ENCODE data around the gene OR4D2. TPM values are rescaled to one million over a fixed set of nuclear protein-coding genes. Genes with fewer than 3 reads are reported as not detected.

Gene OR4D2
- total and polyA plus RNA-seq, 8 donors = not detected

- no peaks in the 10 kb centered on the region for H3K36me3 ChIP-seq
- no peak overlapping the region for H3K27ac ChIP-seq
- FAIRE-seq = no peak
- H3K4me1 ChIP-seq = no peaks in the 10 kb centered on the region
- no peak for TF ChIP-seq CTCF (IDR thresholded peaks at IDR 0.05)
- no peak overlapping the region for H3K4me3 ChIP-seq
- intact Hi-C loops (cut with DNase I) = no loop called here
- no peaks in the 10 kb centered on the region for H3K9me3 ChIP-seq
- no peak for ATAC-seq
- no peak for DNase-seq
- no peaks in the 10 kb centered on the region for H3K27me3 ChIP-seq
- 55 to 58% methylated on average over 4 of the region's 4 CpGs for WGBS, 2 donors
Observed at GRCh38 chr17:58170622-58171021, 3.8 kb downstream of the OR4D2 start.

DNA sequence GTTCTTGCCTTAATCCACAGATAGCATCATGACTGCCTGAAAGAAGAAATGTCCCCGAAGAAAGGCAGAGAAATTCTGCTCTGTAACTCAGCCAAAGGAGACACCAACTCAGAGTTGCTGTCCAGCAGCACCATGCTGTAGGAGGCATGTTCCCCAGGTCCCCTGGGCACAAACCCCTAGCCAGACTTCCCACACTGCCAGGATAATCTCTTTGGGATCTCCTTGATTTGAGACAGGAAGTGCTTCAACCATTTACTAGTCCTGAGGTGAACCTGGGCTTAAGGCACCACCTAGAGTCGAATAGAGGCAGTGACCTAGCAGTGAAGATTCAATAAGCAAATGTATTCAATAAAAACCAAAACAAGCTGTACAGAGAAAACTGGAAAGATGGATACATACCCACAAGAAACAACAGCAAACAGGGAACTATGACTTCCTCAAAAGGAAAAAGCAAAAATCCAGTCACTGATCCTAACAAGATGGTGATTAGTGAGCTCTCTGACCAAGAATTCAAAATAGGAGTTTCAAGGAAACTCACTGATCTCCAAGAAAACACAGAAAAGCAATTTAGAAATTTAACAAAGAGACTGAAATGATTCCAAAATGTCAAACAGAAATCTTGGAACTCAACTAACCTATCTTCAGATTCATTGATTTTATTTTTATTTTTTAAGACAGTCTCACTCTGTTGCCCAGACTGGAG lies 5.7 kb downstream of the OR4D2 start:
- no peaks in the 10 kb centered on the region for H3K36me3 ChIP-seq
- 33 to 47% methylated on average over 2 of the region's 2 CpGs for WGBS, 2 donors
- H3K4me1 ChIP-seq = no peaks in the 10 kb centered on the region
- no peak for TF ChIP-seq CTCF (IDR thresholded peaks at IDR 0.05)
- no peak overlapping the region for H3K27ac ChIP-seq
- DNase-seq (no peak), ATAC-seq (peak in 1 of 4 donors; percentile 46), FAIRE-seq (no peak)
- H3K4me3 ChIP-seq = no peak overlapping the region
- intact Hi-C loops (cut with DNase I) = no loop called here
- H3K9me3 ChIP-seq = no peaks in the 10 kb centered on the region
- no peaks in the 10 kb centered on the region for H3K27me3 ChIP-seq

DNA sequence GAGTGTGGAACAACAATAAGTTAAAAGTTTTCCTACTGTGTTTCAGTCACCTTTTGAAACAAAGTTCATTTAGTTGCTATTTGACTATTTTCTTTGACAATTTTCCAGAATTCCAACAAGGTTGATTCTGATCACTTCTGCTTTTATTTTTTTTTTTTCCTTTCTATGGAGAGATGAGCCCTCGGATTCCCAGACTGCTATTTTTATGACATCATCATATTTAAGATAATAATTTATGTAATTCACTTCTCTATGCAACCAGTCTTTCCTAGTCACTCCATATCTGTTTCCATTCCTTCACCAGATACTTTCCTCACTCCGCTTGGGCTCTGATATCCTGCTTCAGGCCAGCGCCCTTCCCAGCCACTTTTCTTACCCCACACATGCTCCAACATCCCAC lies 8.1 kb downstream of the OR4D2 start:
- intact Hi-C loops (cut with DNase I) = no loop called here
- WGBS, 2 donors = 45 to 49% methylated on average over 3 of the region's 3 CpGs
- FAIRE-seq = no peak

DNA sequence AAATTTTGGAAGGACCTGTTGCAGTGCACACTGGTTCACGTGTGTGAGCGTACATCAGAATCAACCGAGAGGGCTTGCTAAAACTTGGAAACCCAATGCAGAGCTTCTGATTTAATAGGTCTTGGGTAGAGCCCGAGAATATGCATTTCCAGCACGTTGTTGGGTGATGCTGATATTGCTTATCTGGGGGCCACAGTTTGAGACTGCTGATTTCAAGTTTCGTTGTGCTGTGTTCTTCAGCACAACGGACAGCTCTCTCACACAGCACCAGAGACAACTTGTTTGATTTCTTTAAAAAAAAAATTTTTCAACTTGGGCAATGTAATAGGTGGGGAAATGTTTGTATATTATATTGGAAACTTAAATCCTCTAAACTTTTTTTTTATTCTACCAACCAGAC lies 9.4 kb downstream of the OR4D2 start:
- Histone ChIP-seq H3K4me3 (no peak overlapping the region), H3K9me3 (no peaks in the 10 kb centered on the region), H3K27ac (no peak overlapping the region), H3K27me3 (no peaks in the 10 kb centered on the region), H3K36me3 (no peaks in the 10 kb centered on the region), H3K4me1 (no peaks in the 10 kb centered on the region)
- WGBS, 2 donors = 38% methylated on average over 7 of the region's 7 CpGs
- TF ChIP-seq CTCF (IDR thresholded peaks at IDR 0.05) = no peak
- no peak for FAIRE-seq
- DNase-seq = no peak
- ATAC-seq = no peak
- intact Hi-C loops (cut with DNase I) = no loop called here

More for the DNA sequence above, 8.1 kb downstream of the OR4D2 start:
- TF ChIP-seq CTCF (IDR thresholded peaks at IDR 0.05) = no peak
- Histone ChIP-seq H3K4me3 (no peak overlapping the region), H3K4me1 (no peaks in the 10 kb centered on the region), H3K27ac (no peak overlapping the region), H3K9me3 (no peaks in the 10 kb centered on the region), H3K27me3 (no peaks in the 10 kb centered on the region), H3K36me3 (no peaks in the 10 kb centered on the region)
- ATAC-seq (no peak), DNase-seq (no peak)

- ATAC-seq = no peak
- intact Hi-C loops (cut with DNase I) = no loop called here
- Histone ChIP-seq H3K27ac (no peak overlapping the region), H3K4me3 (no peak overlapping the region), H3K4me1 (no peaks in the 10 kb centered on the region), H3K27me3 (no peaks in the 10 kb centered on the region), H3K9me3 (no peaks in the 10 kb centered on the region), H3K36me3 (no peaks in the 10 kb centered on the region)
- no peak for FAIRE-seq
- 58 to 67% methylated on average over 4 of the region's 4 CpGs for WGBS, 2 donors
- DNase-seq = no peak
- no peak for TF ChIP-seq CTCF (IDR thresholded peaks at IDR 0.05)
Observed at GRCh38 chr17:58181796-58182195, 15.0 kb downstream of the OR4D2 start.
